ENCODE data around the gene PRIMPOL. TPM values are rescaled to one million over a fixed set of nuclear protein-coding genes. Genes with fewer than 3 reads are reported as not detected.
A peak's percentile ranks its signal among the peaks of the same experiment; 100 is the strongest.
"Not testable (repeated sequence)": the region's sequence is repeated elsewhere in the genome, so short reads cannot be mapped to it uniquely, and the experiment has no call there.

The PRIMPOL gene
- total RNA-seq, 1 donor from 2014 or later: 48.0 TPM

DNA sequence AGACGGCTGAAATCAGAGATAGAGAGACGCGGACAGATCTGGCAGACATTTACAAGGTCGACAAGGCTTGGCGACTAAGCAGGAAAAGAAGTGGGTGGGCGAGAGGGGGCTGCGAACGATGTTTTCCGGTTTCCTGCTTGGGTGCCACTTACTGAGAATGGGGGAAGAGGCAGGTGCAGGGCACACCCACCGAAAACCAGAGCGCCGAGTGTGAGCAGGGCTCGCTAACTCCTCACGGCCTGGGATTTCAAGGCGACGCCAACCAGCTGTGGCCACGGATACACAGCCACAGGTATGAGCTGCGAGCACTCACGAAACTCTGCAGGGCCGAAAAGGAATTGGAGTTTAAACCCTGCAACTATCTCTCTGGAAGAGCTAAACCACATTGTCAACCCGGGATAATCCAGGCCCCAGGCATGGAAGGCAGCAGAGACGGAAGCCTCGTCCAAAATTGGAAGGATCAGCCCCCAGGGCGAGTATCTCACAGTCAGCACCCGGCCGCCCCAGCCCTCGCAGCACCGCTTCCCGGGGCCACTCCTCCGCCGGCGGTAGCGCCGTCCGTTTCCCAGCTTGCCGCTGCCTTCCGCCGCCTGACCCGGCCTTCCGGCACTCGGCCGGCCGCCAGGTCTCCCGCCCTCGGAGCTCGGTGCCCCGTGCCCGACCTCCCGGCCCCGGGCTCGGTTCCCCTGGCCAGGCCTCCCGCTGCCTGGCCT is 1.1 kb upstream of the PRIMPOL start:
- no peaks in the 10 kb centered on the region for H3K9me3 ChIP-seq (ENCODE audit: control insufficient read depth in 3 of 3, low read length in 3 of 3)
- H3K9ac ChIP-seq (ENCODE audit: low read depth in 1 of 3, low read length in 3 of 3): peak overlapping the region; percentile 87 to 94 (median 92)
- H3K27ac ChIP-seq (ENCODE audit: low read depth, low read length): peak overlapping the region; percentile 96
- no peaks in the 10 kb centered on the region for H3K27me3 ChIP-seq (ENCODE audit: control insufficient read depth in 3 of 3, insufficient read depth in 3 of 3, low read length in 3 of 3)
- H3K4me1 ChIP-seq (ENCODE audit: control insufficient read depth in 3 of 3, insufficient read depth in 3 of 3, low read length in 3 of 3): peaks cover 38 to 49% (median 42%) of the 10 kb centered on the region in 3 donors
- peak overlapping the region; percentile 84 to 95 (median 91) for H3K4me3 ChIP-seq (ENCODE audit: low read length in 3 of 3)
- H3K36me3 ChIP-seq (ENCODE audit: control insufficient read depth in 3 of 3, insufficient read depth in 3 of 3, low read length in 3 of 3): peaks cover 0 to 5% (median 0%) of the 10 kb centered on the region in 3 donors

- Histone ChIP-seq H3K36me3 (ENCODE audit: control insufficient read depth in 3 of 3, insufficient read depth in 3 of 3, low read length in 3 of 3) (no peaks in the 10 kb centered on the region), H3K27me3 (ENCODE audit: control insufficient read depth in 3 of 3, insufficient read depth in 3 of 3, low read length in 3 of 3) (no peaks in the 10 kb centered on the region), H3K4me1 (ENCODE audit: control insufficient read depth in 3 of 3, insufficient read depth in 3 of 3, low read length in 3 of 3) (peaks cover 34 to 49% (median 41%) of the 10 kb centered on the region in 3 donors), H3K9me3 (ENCODE audit: control insufficient read depth in 3 of 3, low read length in 3 of 3) (no peaks in the 10 kb centered on the region), H3K27ac (ENCODE audit: low read depth, low read length) (peak overlapping the region; percentile 96), H3K4me3 (ENCODE audit: low read length in 3 of 3) (peak overlapping the region; percentile 88 to 94 (median 90)), H3K9ac (ENCODE audit: low read depth in 1 of 3, low read length in 3 of 3) (peak overlapping the region; percentile 95 to 97 (median 96))
Observed at GRCh38 chr4:184649971-184650855, 675 bp downstream of the PRIMPOL start.

DNA sequence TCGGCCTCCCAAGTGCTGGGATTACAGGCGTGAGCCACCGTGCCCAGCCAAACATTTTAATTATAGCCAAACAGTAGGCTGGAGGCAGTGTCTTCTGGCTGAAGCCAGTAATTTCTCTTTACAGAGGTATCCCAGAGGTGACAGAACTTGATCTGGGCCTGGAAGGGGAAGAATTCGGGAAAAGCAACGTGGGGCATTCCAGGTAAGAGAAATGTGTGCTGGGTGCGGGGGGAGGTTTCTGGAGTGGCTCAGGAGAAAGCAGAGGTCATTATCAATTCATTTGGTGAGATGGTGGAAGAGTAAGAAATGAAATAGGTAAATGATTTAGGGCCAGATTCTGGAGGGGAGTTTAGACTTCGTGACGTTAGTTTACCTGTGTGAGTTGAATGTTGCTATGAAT is 2.4 kb downstream of the PRIMPOL start:
- Histone ChIP-seq H3K9me3 (ENCODE audit: control insufficient read depth in 3 of 3, low read length in 3 of 3) (no peaks in the 10 kb centered on the region), H3K4me1 (ENCODE audit: control insufficient read depth in 3 of 3, insufficient read depth in 3 of 3, low read length in 3 of 3) (peaks cover 30 to 38% (median 37%) of the 10 kb centered on the region in 3 donors), H3K27me3 (ENCODE audit: control insufficient read depth in 3 of 3, insufficient read depth in 3 of 3, low read length in 3 of 3) (no peaks in the 10 kb centered on the region), H3K9ac (ENCODE audit: low read depth in 1 of 3, low read length in 3 of 3) (no peak overlapping the region), H3K4me3 (ENCODE audit: low read length in 3 of 3) (no peak overlapping the region), H3K36me3 (ENCODE audit: control insufficient read depth in 3 of 3, insufficient read depth in 3 of 3, low read length in 3 of 3) (peaks cover 0 to under 1% (median 0%) of the 10 kb centered on the region in 3 donors), H3K27ac (ENCODE audit: low read depth, low read length) (no peak overlapping the region)

GRCh38 chr4:184652681-184653080 is 3.1 kb downstream of the PRIMPOL start:
- not testable (repeated sequence) for H3K27me3 ChIP-seq (ENCODE audit: control insufficient read depth in 3 of 3, insufficient read depth in 3 of 3, low read length in 3 of 3); H3K9ac ChIP-seq (ENCODE audit: low read depth in 1 of 3, low read length in 3 of 3); H3K27ac ChIP-seq (ENCODE audit: low read depth, low read length); H3K4me3 ChIP-seq (ENCODE audit: low read length in 3 of 3); H3K36me3 ChIP-seq (ENCODE audit: control insufficient read depth in 3 of 3, insufficient read depth in 3 of 3, low read length in 3 of 3); H3K9me3 ChIP-seq (ENCODE audit: control insufficient read depth in 3 of 3, low read length in 3 of 3)
- H3K4me1 ChIP-seq (ENCODE audit: control insufficient read depth in 3 of 3, insufficient read depth in 3 of 3, low read length in 3 of 3): peaks cover 26 to 31% (median 30%) of the 10 kb centered on the region in 3 donors

- peaks cover 16 to 22% (median 21%) of the 10 kb centered on the region in 3 donors for H3K4me1 ChIP-seq (ENCODE audit: control insufficient read depth in 3 of 3, insufficient read depth in 3 of 3, low read length in 3 of 3)
- no peak overlapping the region for H3K9ac ChIP-seq (ENCODE audit: low read depth in 1 of 3, low read length in 3 of 3)
- no peaks in the 10 kb centered on the region for H3K27me3 ChIP-seq (ENCODE audit: control insufficient read depth in 3 of 3, insufficient read depth in 3 of 3, low read length in 3 of 3)
- H3K4me3 ChIP-seq (ENCODE audit: low read length in 3 of 3): no peak overlapping the region
- no peaks in the 10 kb centered on the region for H3K9me3 ChIP-seq (ENCODE audit: control insufficient read depth in 3 of 3, low read length in 3 of 3)
- peak overlapping the region; percentile 21 for H3K27ac ChIP-seq (ENCODE audit: low read depth, low read length)
- peaks cover 0 to 3% (median 0%) of the 10 kb centered on the region in 3 donors for H3K36me3 ChIP-seq (ENCODE audit: control insufficient read depth in 3 of 3, insufficient read depth in 3 of 3, low read length in 3 of 3)
Observed at GRCh38 chr4:184653650-184654049, 4.1 kb downstream of the PRIMPOL start.

GRCh38 chr4:184655889-184656869 is 6.6 kb downstream of the PRIMPOL start:
- Histone ChIP-seq H3K36me3 (ENCODE audit: control insufficient read depth in 3 of 3, insufficient read depth in 3 of 3, low read length in 3 of 3) (peaks cover 0 to 9% (median 5%) of the 10 kb centered on the region in 3 donors), H3K27me3 (ENCODE audit: control insufficient read depth in 3 of 3, insufficient read depth in 3 of 3, low read length in 3 of 3) (no peaks in the 10 kb centered on the region), H3K4me3 (ENCODE audit: low read length in 3 of 3) (peak overlapping the region in 1 of 3 donors; percentile 7), H3K27ac (ENCODE audit: low read depth, low read length) (peak overlapping the region; percentile 73), H3K9ac (ENCODE audit: low read depth in 1 of 3, low read length in 3 of 3) (peak overlapping the region in 2 of 3 donors; percentile 42 to 65), H3K4me1 (ENCODE audit: control insufficient read depth in 3 of 3, insufficient read depth in 3 of 3, low read length in 3 of 3) (peaks cover 7 to 12% (median 11%) of the 10 kb centered on the region in 3 donors), H3K9me3 (ENCODE audit: control insufficient read depth in 3 of 3, low read length in 3 of 3) (no peaks in the 10 kb centered on the region)

DNA sequence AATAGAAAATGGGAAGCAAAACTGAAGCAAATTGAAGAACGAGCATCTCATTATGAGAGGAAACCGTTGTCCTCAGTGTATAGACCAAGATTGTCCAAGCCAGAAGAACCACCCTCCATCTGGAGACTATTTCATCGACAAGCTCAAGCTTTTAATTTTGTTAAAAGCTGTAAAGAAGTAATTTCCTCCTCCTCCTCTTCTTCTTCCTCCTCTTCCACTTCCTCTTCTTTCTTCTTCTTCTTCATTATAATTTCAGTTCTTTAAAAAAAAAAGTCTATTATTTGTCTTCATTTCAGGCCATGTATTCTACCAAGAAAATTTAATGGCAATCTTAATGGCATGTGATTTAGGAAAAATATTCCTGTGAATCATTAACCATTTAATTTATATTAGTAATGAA is 7.6 kb downstream of the PRIMPOL start:
- no peaks in the 10 kb centered on the region for H3K9me3 ChIP-seq (ENCODE audit: control insufficient read depth in 3 of 3, low read length in 3 of 3)
- peaks cover 7 to 12% (median 11%) of the 10 kb centered on the region in 3 donors for H3K4me1 ChIP-seq (ENCODE audit: control insufficient read depth in 3 of 3, insufficient read depth in 3 of 3, low read length in 3 of 3)
- H3K4me3 ChIP-seq (ENCODE audit: low read length in 3 of 3): no peak overlapping the region
- no peaks in the 10 kb centered on the region for H3K27me3 ChIP-seq (ENCODE audit: control insufficient read depth in 3 of 3, insufficient read depth in 3 of 3, low read length in 3 of 3)
- no peak overlapping the region for H3K9ac ChIP-seq (ENCODE audit: low read depth in 1 of 3, low read length in 3 of 3)
- H3K36me3 ChIP-seq (ENCODE audit: control insufficient read depth in 3 of 3, insufficient read depth in 3 of 3, low read length in 3 of 3): peaks cover 0 to 14% (median 5%) of the 10 kb centered on the region in 3 donors
- H3K27ac ChIP-seq (ENCODE audit: low read depth, low read length): no peak overlapping the region

DNA sequence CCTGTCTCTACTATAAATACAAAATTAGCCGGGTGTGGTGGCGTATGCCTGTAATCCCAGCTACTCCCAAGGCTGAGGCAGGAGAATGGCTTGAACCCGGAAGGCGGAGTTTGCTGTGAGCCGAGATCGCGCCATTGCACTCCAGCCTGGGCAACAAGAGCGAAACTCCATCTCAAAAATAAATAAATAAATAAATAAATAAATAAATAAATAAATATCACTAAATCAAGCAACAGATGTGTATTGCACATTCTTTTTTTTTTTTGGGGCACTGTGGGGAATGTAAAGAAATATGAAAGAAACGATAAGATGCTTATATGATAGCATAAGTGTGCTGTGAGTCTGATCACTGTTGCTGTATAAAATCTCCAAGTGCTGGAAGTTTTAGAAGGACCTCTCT is 8.3 kb downstream of the PRIMPOL start:
- not testable (repeated sequence) for H3K9ac ChIP-seq (ENCODE audit: low read depth in 1 of 3, low read length in 3 of 3); H3K9me3 ChIP-seq (ENCODE audit: control insufficient read depth in 3 of 3, low read length in 3 of 3); H3K27me3 ChIP-seq (ENCODE audit: control insufficient read depth in 3 of 3, insufficient read depth in 3 of 3, low read length in 3 of 3); H3K27ac ChIP-seq (ENCODE audit: low read depth, low read length); H3K4me3 ChIP-seq (ENCODE audit: low read length in 3 of 3)
- Histone ChIP-seq H3K4me1 (ENCODE audit: control insufficient read depth in 3 of 3, insufficient read depth in 3 of 3, low read length in 3 of 3) (peaks cover 7 to 12% (median 11%) of the 10 kb centered on the region in 3 donors), H3K36me3 (ENCODE audit: control insufficient read depth in 3 of 3, insufficient read depth in 3 of 3, low read length in 3 of 3) (peaks cover 0 to 14% (median 5%) of the 10 kb centered on the region in 3 donors)

GRCh38 chr4:184660978-184661377 is 11.4 kb downstream of the PRIMPOL start:
- no peaks in the 10 kb centered on the region for H3K27me3 ChIP-seq (ENCODE audit: control insufficient read depth in 3 of 3, insufficient read depth in 3 of 3, low read length in 3 of 3)
- peaks cover under 1 to 16% (median 9%) of the 10 kb centered on the region in 3 donors for H3K36me3 ChIP-seq (ENCODE audit: control insufficient read depth in 3 of 3, insufficient read depth in 3 of 3, low read length in 3 of 3)
- H3K4me3 ChIP-seq (ENCODE audit: low read length in 3 of 3): no peak overlapping the region
- H3K9ac ChIP-seq (ENCODE audit: low read depth in 1 of 3, low read length in 3 of 3): no peak overlapping the region
- peaks cover 2 to 3% (median 2%) of the 10 kb centered on the region in 3 donors for H3K4me1 ChIP-seq (ENCODE audit: control insufficient read depth in 3 of 3, insufficient read depth in 3 of 3, low read length in 3 of 3)
- H3K27ac ChIP-seq (ENCODE audit: low read depth, low read length): no peak overlapping the region
- H3K9me3 ChIP-seq (ENCODE audit: control insufficient read depth in 3 of 3, low read length in 3 of 3): no peaks in the 10 kb centered on the region

All from skeletal muscle tissue (tissue), 4 donors.